SU-DHL-6 (cell line): Measurements from ENCODE around the gene FBXO11.
A peak's percentile ranks its signal among the peaks of the same experiment; 100 is the strongest.
"Not testable (repeated sequence)": the region's sequence is repeated elsewhere in the genome, so short reads cannot be mapped to it uniquely, and the experiment has no call there.

Experiments
- H2AFZ ChIP-seq: fragments of 200-600 bp; sonication (generic); 2 replicates; pipeline ENCODE4 v1.6.1; 2014; ENCODE audit warnings: low read depth, mild to moderate bottlenecking, moderate library complexity, mixed read lengths, antibody characterized with exemption, low read length; ENCODE audit not compliant: severe bottlenecking
- H3F3A ChIP-seq: fragments of 200-600 bp; shearing (Covaris generic); 2 replicates; pipeline ENCODE4 v1.6.0; 2016; ENCODE audit warnings: antibody characterized with exemption, mild to moderate bottlenecking; ENCODE audit not compliant: insufficient read depth
- H3K27ac ChIP-seq: fragments of 200-600 bp; sonication (generic); 2 replicates; pipeline ENCODE4 v1.5.1; 2016; ENCODE audit warnings: low read depth, mild to moderate bottlenecking, low read length, moderate library complexity, mixed read lengths
- H3K27me3 ChIP-seq: fragments of 200-600 bp; sonication (generic), shearing (Covaris generic); 2 replicates; pipeline ENCODE4 v1.6.0; 2014; ENCODE audit warnings: mild to moderate bottlenecking, low read length
- H3K36me3 ChIP-seq: fragments of 200-600 bp; sonication (generic); 2 replicates; pipeline ENCODE4 v1.6.1; 2014; ENCODE audit warnings: mild to moderate bottlenecking, low read length, mixed read lengths
- H3K4me2 ChIP-seq: fragments of 300-600, 200-600 bp; shearing (Covaris generic), sonication (generic); 2 replicates; pipeline ENCODE4 v1.6.0; 2014; ENCODE audit warnings: low read length, low read depth, mild to moderate bottlenecking; ENCODE audit not compliant: poor library complexity, severe bottlenecking
- H3K4me3 ChIP-seq: fragments of 200-600 bp; sonication (generic); 2 replicates; pipeline ENCODE4 v1.5.1; 2014; ENCODE audit warnings: antibody characterized with exemption, low read length, mild to moderate bottlenecking, mixed read lengths; ENCODE audit not compliant: insufficient read depth, poor library complexity, severe bottlenecking
- H3K79me2 ChIP-seq: fragments of 200-600 bp; sonication (generic); 2 replicates; pipeline ENCODE4 v1.6.1; 2014; ENCODE audit warnings: mild to moderate bottlenecking, low read length, moderate library complexity; ENCODE audit not compliant: insufficient read depth
- H3K9ac ChIP-seq: fragments of 200-600 bp; sonication (generic); 2 replicates; pipeline ENCODE4 v1.7.0; 2014; ENCODE audit warnings: mild to moderate bottlenecking, low read length
- H3K9me2 ChIP-seq: fragments of 200-600 bp; sonication (generic); replicated peaks from 2 replicates; pipeline ENCODE4 v1.6.1; 2014; ENCODE audit warnings: low read length; ENCODE audit not compliant: insufficient read depth
- H3K9me3 ChIP-seq: fragments of 200-600 bp; sonication (generic); 2 replicates; pipeline ENCODE4 v1.6.1; 2014; ENCODE audit warnings: low read length, mixed read lengths; ENCODE audit not compliant: insufficient read depth
- H4K20me1 ChIP-seq: fragments of 200-600 bp; sonication (generic); 2 replicates; pipeline ENCODE4 v1.6.1; 2014; ENCODE audit warnings: low read depth, mild to moderate bottlenecking, antibody characterized with exemption, low read length, moderate library complexity, mixed read lengths
- EZH2phosphoT487 ChIP-seq: fragments of 200-600 bp; sonication (generic), shearing (Covaris generic); conservative IDR thresholded peaks from 2 replicates; pipeline ENCODE4 v1.6.1; 2018; ENCODE audit warnings: mild to moderate bottlenecking, antibody characterized with exemption, low read length, moderate library complexity, mixed read lengths
- TF ChIP-seq, protein P1 (sequence below): fragments of 200-600 bp; sonication (generic); IDR thresholded peaks from one replicate; pipeline ENCODE4 v1.5.1; 2017; ENCODE audit warnings: antibody characterized with exemption, mild to moderate bottlenecking, low read length, moderate library complexity; ENCODE audit not compliant: insufficient read depth, poor library complexity, severe bottlenecking

FBXO11 gene

DNA sequence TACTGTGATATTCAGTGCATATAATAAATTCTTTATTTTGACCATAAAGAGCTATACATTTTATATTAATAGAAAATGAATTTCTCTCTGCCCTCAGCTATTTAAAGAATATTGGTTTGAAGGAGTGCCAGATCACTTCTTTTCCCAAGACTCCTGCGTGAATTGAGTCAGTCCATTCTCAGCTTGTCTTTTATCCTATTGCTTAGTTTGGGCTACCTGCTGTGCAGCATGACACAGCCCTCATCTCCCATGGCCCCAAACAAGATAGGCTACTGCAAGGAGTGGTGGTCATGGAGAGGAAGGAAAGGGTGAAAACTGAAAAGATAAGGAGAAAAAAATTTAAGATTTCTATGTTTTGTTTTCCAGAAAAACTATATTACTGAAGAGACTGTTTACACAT is 10.1 kb upstream of the FBXO11 start:
- no peaks in the 10 kb centered on the region for H3K27me3 ChIP-seq
- H3K4me2 ChIP-seq, result no peak overlapping the region
- H3K79me2 ChIP-seq, result no peaks in the 10 kb centered on the region
- H3K9me2 ChIP-seq, result no peaks in the 10 kb centered on the region
- H3K9ac ChIP-seq, result no peak overlapping the region
- no peaks in the 10 kb centered on the region for H4K20me1 ChIP-seq
- no peak for TF ChIP-seq EZH2phosphoT487
- TF ChIP-seq, protein P1, sequence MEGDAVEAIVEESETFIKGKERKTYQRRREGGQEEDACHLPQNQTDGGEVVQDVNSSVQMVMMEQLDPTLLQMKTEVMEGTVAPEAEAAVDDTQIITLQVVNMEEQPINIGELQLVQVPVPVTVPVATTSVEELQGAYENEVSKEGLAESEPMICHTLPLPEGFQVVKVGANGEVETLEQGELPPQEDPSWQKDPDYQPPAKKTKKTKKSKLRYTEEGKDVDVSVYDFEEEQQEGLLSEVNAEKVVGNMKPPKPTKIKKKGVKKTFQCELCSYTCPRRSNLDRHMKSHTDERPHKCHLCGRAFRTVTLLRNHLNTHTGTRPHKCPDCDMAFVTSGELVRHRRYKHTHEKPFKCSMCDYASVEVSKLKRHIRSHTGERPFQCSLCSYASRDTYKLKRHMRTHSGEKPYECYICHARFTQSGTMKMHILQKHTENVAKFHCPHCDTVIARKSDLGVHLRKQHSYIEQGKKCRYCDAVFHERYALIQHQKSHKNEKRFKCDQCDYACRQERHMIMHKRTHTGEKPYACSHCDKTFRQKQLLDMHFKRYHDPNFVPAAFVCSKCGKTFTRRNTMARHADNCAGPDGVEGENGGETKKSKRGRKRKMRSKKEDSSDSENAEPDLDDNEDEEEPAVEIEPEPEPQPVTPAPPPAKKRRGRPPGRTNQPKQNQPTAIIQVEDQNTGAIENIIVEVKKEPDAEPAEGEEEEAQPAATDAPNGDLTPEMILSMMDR, result no peak
- H3K36me3 ChIP-seq, result no peaks in the 10 kb centered on the region
- H3K27ac ChIP-seq, result no peak overlapping the region
- H3K9me3 ChIP-seq, result no peaks in the 10 kb centered on the region
- no peaks in the 10 kb centered on the region for H3F3A ChIP-seq
- no peak overlapping the region for H2AFZ ChIP-seq
- no peak overlapping the region for H3K4me3 ChIP-seq

DNA sequence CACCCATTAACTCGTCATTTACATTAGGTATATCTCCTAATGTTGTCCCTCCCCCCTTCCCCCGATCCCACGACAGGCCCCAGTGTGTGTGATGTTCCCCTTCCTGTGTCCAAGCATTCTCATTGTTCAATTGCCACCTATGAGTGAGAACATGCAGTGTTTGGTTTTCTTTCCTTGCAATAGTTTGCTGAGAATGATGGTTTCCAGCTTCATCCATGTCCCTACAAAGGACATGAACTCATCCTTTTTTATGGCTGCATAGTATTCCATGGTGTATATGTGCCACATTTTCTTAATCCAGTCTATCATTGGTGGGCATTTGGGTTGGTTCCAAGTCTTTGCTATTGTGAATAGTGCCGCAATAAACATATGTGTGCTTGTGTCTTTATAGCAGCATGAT is 4.4 kb upstream of the FBXO11 start:
- not testable (repeated sequence) for H3K79me2 ChIP-seq, H3K27me3 ChIP-seq, H3K9me2 ChIP-seq, H3K9ac ChIP-seq, H3F3A ChIP-seq, H4K20me1 ChIP-seq, H3K36me3 ChIP-seq, H3K4me3 ChIP-seq, H3K9me3 ChIP-seq, H3K4me2 ChIP-seq, H2AFZ ChIP-seq, H3K27ac ChIP-seq

DNA sequence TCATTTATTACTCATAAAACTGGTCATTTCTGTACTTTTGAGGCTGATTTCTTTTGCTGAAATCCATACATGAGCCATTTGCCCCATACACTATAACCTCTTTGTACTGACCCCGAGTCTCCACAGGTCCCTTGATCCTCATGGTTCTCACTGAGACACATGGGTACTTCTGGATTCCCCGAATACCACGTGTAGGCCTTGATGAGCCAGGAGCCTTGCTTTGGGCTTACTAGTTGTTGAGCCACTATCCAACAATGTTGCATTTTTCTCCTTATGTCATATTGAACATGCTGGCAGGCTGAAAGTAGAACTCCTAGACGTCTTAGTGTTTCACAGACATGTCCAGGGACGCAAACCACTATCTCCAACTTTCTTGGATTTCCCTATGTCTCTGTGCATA is 2.4 kb upstream of the FBXO11 start:
- H3K27ac ChIP-seq, result no peak overlapping the region
- peaks cover 8% of the 10 kb centered on the region for H3F3A ChIP-seq
- H4K20me1 ChIP-seq, result peaks cover 2% of the 10 kb centered on the region; the same call in 1 of the 2 replicates
- no peaks in the 10 kb centered on the region for H3K9me2 ChIP-seq
- H3K4me3 ChIP-seq, result no peak overlapping the region
- no peak overlapping the region for H3K4me2 ChIP-seq
- TF ChIP-seq, protein P1, result no peak
- TF ChIP-seq EZH2phosphoT487, result no peak
- H3K9ac ChIP-seq, result no peak overlapping the region
- H3K36me3 ChIP-seq, result no peaks in the 10 kb centered on the region
- H3K27me3 ChIP-seq, result no peaks in the 10 kb centered on the region
- peaks cover 22% of the 10 kb centered on the region for H3K79me2 ChIP-seq
- no peak overlapping the region for H2AFZ ChIP-seq
- no peaks in the 10 kb centered on the region for H3K9me3 ChIP-seq

DNA sequence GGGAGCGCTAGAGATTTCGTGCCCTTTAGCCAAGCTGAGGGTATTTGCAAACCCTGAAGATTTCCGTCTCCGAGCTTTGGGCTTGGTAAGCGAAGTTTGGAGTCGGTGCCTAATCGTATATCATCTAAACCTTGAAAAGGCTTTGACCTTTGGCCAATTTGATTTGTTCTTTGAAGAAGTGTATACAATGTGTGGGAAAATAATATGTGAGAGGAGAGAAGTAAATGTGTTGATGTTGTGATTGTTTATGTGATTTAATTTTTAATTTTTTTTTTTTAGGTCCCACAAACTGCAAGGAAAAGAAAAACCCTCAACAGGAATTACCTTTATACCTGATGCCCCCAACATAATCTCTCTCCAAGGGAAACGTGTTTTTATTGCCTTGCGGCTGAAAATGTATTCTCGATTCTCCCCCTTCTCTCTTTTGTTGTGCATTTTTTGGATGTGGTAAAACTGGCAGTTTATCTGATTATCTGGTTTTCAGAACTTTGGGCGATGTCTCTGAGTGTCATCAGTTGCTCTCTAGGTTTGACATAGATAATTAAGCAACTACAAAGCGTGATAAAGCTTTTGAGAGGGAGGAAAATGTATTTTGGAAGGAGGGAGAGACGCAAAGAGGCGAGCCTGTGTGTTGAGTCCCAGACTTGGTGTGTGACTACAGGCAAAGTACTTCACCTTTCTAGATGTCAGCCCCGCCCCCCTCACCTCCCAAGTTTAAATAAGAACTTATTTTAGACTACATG is 912 bp upstream of the FBXO11 start:
- peaks cover 37% of the 10 kb centered on the region for H3K79me2 ChIP-seq
- H3K9ac ChIP-seq, result peak overlapping the region; percentile 66
- peak overlapping the region; percentile 81 for H3K27ac ChIP-seq
- no peaks in the 10 kb centered on the region for H3K36me3 ChIP-seq
- H3F3A ChIP-seq, result peaks cover 8% of the 10 kb centered on the region
- no peaks in the 10 kb centered on the region for H3K9me3 ChIP-seq
- H3K9me2 ChIP-seq, result no peaks in the 10 kb centered on the region
- peak overlapping the region; percentile 69 for H3K4me3 ChIP-seq
- H3K27me3 ChIP-seq, result no peaks in the 10 kb centered on the region
- peak overlapping the region; percentile 77 for H2AFZ ChIP-seq
- H3K4me2 ChIP-seq, result peak overlapping the region; percentile 95
- peaks cover 9% of the 10 kb centered on the region; the same call in 1 of the 2 replicates for H4K20me1 ChIP-seq
- no peak for TF ChIP-seq EZH2phosphoT487
- TF ChIP-seq, protein P1, result no peak
